Upper lobe of left lung (tissue), 6 donors: ENCODE measurements around the gene EFCAB5. TPM values are rescaled to one million over a fixed set of nuclear protein-coding genes. Genes with fewer than 3 reads are reported as not detected.
A peak's percentile ranks its signal among the peaks of the same experiment; 100 is the strongest.

Experiments used
- ATAC-seq, 2 donors: fragments of 200-7000 bp; cut with Tn5 transposase; one replicate each; pipeline ENCODE4 v1.9.1; 2022; ENCODE audit warnings: mild to moderate bottlenecking in 2 of 2, moderate library complexity in 2 of 2; ENCODE audit not compliant: low FRiP score in 2 of 2
- DNase-seq, 2 donors: peaks; one replicate each; pipeline ENCODE4 v3.0.0-alpha.2; 2019 to 2020
- H3K27ac ChIP-seq, 4 donors: fragments of 200-600 bp; sonication (generic); one replicate each; pipeline ENCODE4 v1.5.1; 2016 to 2019
- H3K27me3 ChIP-seq, 4 donors: fragments of 200-600 bp; sonication (generic); one replicate each; pipeline ENCODE4 v1.5.1; 2017 to 2019
- H3K36me3 ChIP-seq, 4 donors: fragments of 200-600 bp; sonication (generic); one replicate each; pipeline ENCODE4 v1.5.1; 2016 to 2019
- H3K4me1 ChIP-seq, 4 donors: fragments of 200-600 bp; sonication (generic); one replicate each; pipeline ENCODE4 v1.5.1; 2018 to 2019
- H3K4me3 ChIP-seq, 4 donors: fragments of 200-600 bp; sonication (generic); one replicate each; pipeline ENCODE4 v1.5.1; 2017 to 2019; ENCODE audit warnings: mild to moderate bottlenecking in 2 of 4, moderate library complexity in 1 of 4
- H3K9me3 ChIP-seq, 4 donors: fragments of 200-600 bp; sonication (generic); one replicate each; pipeline ENCODE4 v1.5.1; 2018 to 2019
- EP300 ChIP-seq, 4 donors: sonication (generic); formaldehyde crosslinking; IDR thresholded peaks; one replicate each; pipeline ENCODE4 v1.5.1; 2017; ENCODE audit warnings: antibody characterized with exemption in 4 of 4, control low read depth in 2 of 4
- POLR2A ChIP-seq, 4 donors: fragments of 450-650 bp; IDR thresholded peaks; one replicate each; pipeline ENCODE4 v1.5.1; 2016 to 2017; ENCODE audit warnings: antibody characterized with exemption in 4 of 4, mild to moderate bottlenecking in 2 of 4
- POLR2AphosphoS5 ChIP-seq, 2 donors: sonication (generic); formaldehyde crosslinking; IDR thresholded peaks; one replicate each; pipeline ENCODE4 v1.5.1; 2017; ENCODE audit warnings: antibody characterized with exemption in 2 of 2
- WGBS, 2 donors: methylation state at CpG; one replicate each; pipeline ENCODE4 v1.1.5; 2017 to 2018; 5-methylcytosine and 5-hydroxymethylcytosine counted together
- total RNA-seq, 6 donors: library from RNA; depleted of rRNA in 4 of 6; stranded (reverse); fragments of >200 nt in 4 of 6; gene quantifications; one replicate each; pipeline versions ENCODE4 v1.1.0 to v1.2.1, GENCODE V29; 2016 to 2021
- TF ChIP-seq, protein P1 (sequence below), 6 experiments: fragments of 450-650 bp in 4 of 6; fragments of 200-600 bp in 2 of 6; sonication (generic) in 2 of 6; IDR thresholded peaks; one replicate each; pipeline ENCODE4 v1.5.1; 2016 to 2019; ENCODE audit warnings: antibody characterized with exemption in 6 of 6
- donor health status: DM: no; HTN: no; CAD: no; lungs with moderate emphysema.
- donor health status: DM: no; HTN: yes; CAD: no; lungs with severe emphysema.

EFCAB5 gene
- total RNA-seq, 6 donors from 2014 or later: 0.22 to 7.3 (median 1.0) TPM

DNA sequence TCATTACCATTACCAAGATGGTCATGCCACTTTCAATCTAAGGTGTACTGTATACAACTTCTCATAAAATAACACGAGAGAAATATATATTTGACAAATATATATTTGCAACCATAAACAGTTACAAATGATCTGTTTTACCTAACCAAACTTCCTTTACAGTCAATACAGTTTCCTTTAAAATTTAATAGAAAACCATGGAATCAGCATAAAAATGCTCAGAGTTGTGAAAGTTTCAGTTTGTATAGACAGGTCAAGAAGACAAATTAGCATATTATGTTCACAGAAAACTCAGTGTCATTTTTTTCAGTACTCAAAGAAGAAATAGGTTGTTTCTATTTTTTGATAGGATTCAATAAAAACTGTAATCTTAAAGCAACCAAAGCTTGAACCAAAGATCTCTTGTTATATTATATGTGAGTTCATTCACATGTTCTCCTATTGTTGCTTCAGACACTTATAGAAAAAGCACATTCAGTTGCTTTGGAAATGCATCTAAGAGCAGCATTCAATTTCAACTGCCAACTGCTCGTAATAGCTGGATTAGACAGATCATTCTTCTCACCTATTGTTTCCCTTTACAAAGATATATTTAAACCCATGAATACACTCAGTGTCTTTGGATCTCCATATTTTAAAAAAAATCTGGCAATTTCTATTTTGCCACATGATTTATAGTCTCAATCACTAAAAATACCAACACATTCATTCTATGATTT, 26.5 kb upstream of the EFCAB5 start:
- WGBS, 2 donors: 88 to 90% methylated on average over 2 of the region's 2 CpGs
- ATAC-seq (no peak), DNase-seq (no peak)
- Histone ChIP-seq H3K4me3 (no peak overlapping the region), H3K36me3 (no peaks in the 10 kb centered on the region), H3K9me3 (no peaks in the 10 kb centered on the region), H3K27ac (no peak overlapping the region), H3K27me3 (no peaks in the 10 kb centered on the region), H3K4me1 (peaks cover 4 to 10% (median 7%) of the 10 kb centered on the region in 4 donors)
- TF ChIP-seq, protein P1, sequence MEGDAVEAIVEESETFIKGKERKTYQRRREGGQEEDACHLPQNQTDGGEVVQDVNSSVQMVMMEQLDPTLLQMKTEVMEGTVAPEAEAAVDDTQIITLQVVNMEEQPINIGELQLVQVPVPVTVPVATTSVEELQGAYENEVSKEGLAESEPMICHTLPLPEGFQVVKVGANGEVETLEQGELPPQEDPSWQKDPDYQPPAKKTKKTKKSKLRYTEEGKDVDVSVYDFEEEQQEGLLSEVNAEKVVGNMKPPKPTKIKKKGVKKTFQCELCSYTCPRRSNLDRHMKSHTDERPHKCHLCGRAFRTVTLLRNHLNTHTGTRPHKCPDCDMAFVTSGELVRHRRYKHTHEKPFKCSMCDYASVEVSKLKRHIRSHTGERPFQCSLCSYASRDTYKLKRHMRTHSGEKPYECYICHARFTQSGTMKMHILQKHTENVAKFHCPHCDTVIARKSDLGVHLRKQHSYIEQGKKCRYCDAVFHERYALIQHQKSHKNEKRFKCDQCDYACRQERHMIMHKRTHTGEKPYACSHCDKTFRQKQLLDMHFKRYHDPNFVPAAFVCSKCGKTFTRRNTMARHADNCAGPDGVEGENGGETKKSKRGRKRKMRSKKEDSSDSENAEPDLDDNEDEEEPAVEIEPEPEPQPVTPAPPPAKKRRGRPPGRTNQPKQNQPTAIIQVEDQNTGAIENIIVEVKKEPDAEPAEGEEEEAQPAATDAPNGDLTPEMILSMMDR (IDR thresholded peaks at IDR 0.05): no peak
- TF ChIP-seq EP300 (IDR thresholded peaks at IDR 0.05): no peak
- no peak for TF ChIP-seq POLR2A (IDR thresholded peaks at IDR 0.05)

DNA sequence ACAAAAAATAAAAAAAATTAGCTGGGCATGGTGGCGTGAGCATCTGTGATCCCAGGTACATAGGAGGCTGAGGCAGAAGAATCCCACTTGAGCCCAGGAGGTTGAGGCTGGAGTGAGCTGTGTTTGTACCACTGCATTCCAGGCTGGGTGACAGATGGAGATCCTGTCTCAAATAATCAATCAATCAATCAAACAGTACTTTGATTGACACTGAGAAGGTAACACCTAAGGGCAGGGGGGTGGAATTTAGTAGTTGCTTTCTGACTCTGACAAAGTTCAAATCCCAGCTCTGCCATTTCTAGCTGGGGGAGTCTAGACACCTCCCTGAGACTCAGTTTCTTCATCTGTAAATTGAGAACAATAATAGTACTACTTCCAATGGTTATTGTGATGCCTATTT, 23.4 kb upstream of the EFCAB5 start:
- TF ChIP-seq POLR2AphosphoS5 (IDR thresholded peaks at IDR 0.05) (no peak), EP300 (IDR thresholded peaks at IDR 0.05) (no peak), POLR2A (IDR thresholded peaks at IDR 0.05) (no peak)
- TF ChIP-seq, protein P1 (IDR thresholded peaks at IDR 0.05): no peak
- no peak for DNase-seq
- Histone ChIP-seq H3K27ac (no peak overlapping the region), H3K9me3 (no peaks in the 10 kb centered on the region), H3K27me3 (no peaks in the 10 kb centered on the region), H3K4me3 (no peak overlapping the region), H3K36me3 (no peaks in the 10 kb centered on the region), H3K4me1 (peaks cover 4 to 10% (median 7%) of the 10 kb centered on the region in 4 donors)
- 95 to 100% methylated on average over 1 of the region's 1 CpG for WGBS, 2 donors
- ATAC-seq: no peak

DNA sequence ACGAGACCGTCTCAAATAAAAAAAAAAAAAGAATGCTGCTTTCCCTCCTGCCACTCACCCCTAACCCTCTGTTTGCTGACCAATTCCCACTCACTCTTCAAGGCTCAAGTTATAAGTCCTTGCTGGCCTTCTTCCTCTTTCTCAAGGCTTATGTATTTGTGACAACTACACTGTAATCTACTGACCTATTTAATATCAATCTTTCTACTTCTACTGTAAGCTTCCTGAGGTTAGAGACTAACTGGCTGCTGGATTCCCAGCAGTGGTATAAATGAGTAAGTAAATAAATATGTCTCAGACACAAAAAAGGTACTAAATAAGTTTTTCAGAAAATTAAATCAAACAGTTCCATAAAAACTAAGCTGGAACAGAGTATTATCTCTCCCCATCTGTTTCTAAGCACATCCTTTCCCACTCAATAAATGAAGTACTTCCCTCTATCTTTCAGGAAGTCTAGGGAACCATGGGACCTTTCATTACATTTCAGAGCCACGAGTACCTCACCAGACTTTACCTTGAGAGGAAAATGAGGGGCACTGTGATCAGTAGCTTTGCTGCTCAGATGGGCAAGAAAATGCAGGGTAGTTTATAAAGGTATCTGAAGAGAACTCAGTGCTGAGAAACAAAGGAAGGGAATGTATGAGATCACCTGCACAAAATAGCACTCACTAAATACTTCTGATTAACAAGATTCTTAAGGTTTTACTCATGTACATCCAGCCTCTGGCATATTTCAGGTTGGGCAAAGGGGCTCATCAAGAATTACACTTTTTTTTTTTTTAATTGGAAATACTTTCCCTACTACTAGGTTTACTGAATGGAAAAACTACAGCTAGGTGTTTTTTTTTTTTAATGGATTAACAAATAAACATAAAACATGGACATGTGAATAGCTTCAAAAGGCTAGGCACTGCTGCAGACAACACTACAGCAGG, 22.2 kb upstream of the EFCAB5 start:
- Histone ChIP-seq H3K27me3 (no peaks in the 10 kb centered on the region), H3K4me1 (peaks cover 4 to 10% (median 7%) of the 10 kb centered on the region in 4 donors), H3K4me3 (no peak overlapping the region), H3K27ac (peak overlapping the region in 1 of 4 donors; percentile 18), H3K9me3 (no peaks in the 10 kb centered on the region), H3K36me3 (no peaks in the 10 kb centered on the region)
- WGBS, 2 donors: 47 to 53% methylated on average over 3 of the region's 3 CpGs
- ATAC-seq (no peak), DNase-seq (no peak)
- no peak for TF ChIP-seq POLR2A (IDR thresholded peaks at IDR 0.05)
- TF ChIP-seq POLR2AphosphoS5 (IDR thresholded peaks at IDR 0.05): no peak
- TF ChIP-seq, protein P1 (IDR thresholded peaks at IDR 0.05): no peak

DNA sequence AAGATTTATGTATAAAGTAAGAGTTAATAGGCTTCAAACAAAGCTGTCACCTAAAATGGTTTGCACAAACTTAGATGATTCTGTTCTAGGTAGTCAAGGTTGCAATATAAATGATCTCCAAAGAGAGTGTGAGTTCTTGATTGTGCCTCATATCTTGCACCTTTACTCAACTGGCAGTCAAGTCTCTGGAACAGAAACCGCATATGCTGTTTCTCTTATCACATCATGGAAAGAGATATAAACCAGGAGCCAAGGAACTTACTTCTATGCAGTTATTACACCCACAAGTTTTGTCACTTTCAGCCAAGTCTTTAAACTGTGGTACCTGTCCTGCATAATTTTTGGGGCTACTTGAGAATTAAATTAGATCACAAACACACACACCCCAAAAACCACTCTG, 16.6 kb upstream of the EFCAB5 start:
- ATAC-seq: no peak
- Histone ChIP-seq H3K27me3 (no peaks in the 10 kb centered on the region), H3K4me3 (no peak overlapping the region), H3K4me1 (peaks cover 18 to 24% (median 22%) of the 10 kb centered on the region in 4 donors), H3K36me3 (no peaks in the 10 kb centered on the region), H3K9me3 (no peaks in the 10 kb centered on the region), H3K27ac (no peak overlapping the region)
- 89 to 100% methylated on average over 1 of the region's 1 CpG for WGBS, 2 donors
- TF ChIP-seq POLR2A (IDR thresholded peaks at IDR 0.05) (no peak), POLR2AphosphoS5 (IDR thresholded peaks at IDR 0.05) (no peak), EP300 (IDR thresholded peaks at IDR 0.05) (no peak)
- TF ChIP-seq, protein P1 (IDR thresholded peaks at IDR 0.05): no peak
- DNase-seq: no peak
